Smooth muscle cell (in vitro differentiated cells): ENCODE data around the gene NRG2. TPM values are rescaled to one million over a fixed set of nuclear protein-coding genes. Genes with fewer than 3 reads are reported as not detected.

ENCODE experiments used
- DNase-seq: peaks from one replicate; lab custom pipeline; 2025; ENCODE audit not compliant: unreplicated experiment; lab: John Stamatoyannopoulos, UW
- H2AFZ ChIP-seq: fragments of 200-600 bp; sonication (generic); 2 replicates; pipeline ENCODE4 v1.6.0; 2016; ENCODE audit warnings: antibody characterized with exemption, low read depth, mild to moderate bottlenecking
- H3F3A ChIP-seq: fragments of 200-600 bp; sonication (generic); 2 replicates; pipeline ENCODE4 v1.6.0; 2017; ENCODE audit warnings: antibody characterized with exemption, low read depth
- H3K27ac ChIP-seq: fragments of 200-600 bp; sonication (generic); 2 replicates; pipeline ENCODE4 v1.5.1; 2016; ENCODE audit warnings: low read depth, mild to moderate bottlenecking
- H3K27me3 ChIP-seq: fragments of 200-600 bp; sonication (generic); 2 replicates; pipeline ENCODE4 v1.6.1; 2016; ENCODE audit warnings: low read depth, mild to moderate bottlenecking
- H3K36me3 ChIP-seq: fragments of 200-600 bp; sonication (generic); 2 replicates; pipeline ENCODE4 v1.5.1; 2016; ENCODE audit warnings: low read depth
- H3K4me1 ChIP-seq: fragments of 200-600 bp; sonication (generic); 2 replicates; pipeline ENCODE4 v1.5.1; 2016; ENCODE audit warnings: low read depth
- H3K4me2 ChIP-seq: fragments of 200-600 bp; sonication (generic); 2 replicates; pipeline ENCODE4 v1.6.0; 2016; ENCODE audit warnings: mild to moderate bottlenecking
- H3K4me3 ChIP-seq: fragments of 200-600 bp; sonication (generic); 2 replicates; pipeline ENCODE4 v1.5.1; 2016; ENCODE audit warnings: mild to moderate bottlenecking
- H3K79me2 ChIP-seq: fragments of 200-600 bp; sonication (generic); 2 replicates; pipeline ENCODE4 v1.6.0; 2016; ENCODE audit warnings: low read depth, mild to moderate bottlenecking
- H3K9ac ChIP-seq: fragments of 200-600 bp; sonication (generic); 2 replicates; pipeline ENCODE4 v1.6.0; 2016; ENCODE audit warnings: low read depth
- H3K9me3 ChIP-seq: fragments of 200-600 bp; sonication (generic); replicated peaks from 2 replicates; pipeline ENCODE4 v1.5.1; 2016; ENCODE audit warnings: low read depth
- H4K20me1 ChIP-seq: fragments of 200-600 bp; sonication (generic); 2 replicates; pipeline ENCODE4 v1.6.0; 2016; ENCODE audit warnings: low read depth
- WGBS: methylation state at CpG from one replicate; pipeline ENCODE4 v1.1.7; 2016; ENCODE audit warnings: low lambda C conversion rate; 5-methylcytosine and 5-hydroxymethylcytosine counted together
- polyA plus RNA-seq: library from polyadenylated mRNA; unstranded; fragments of >200 nt; fragmentation: Nextera tagmentation; extraction: Ambion mirVana; gene quantifications from 2 replicates; pipeline ENCODE4 v1.2.1, GENCODE V29; 2016
- total RNA-seq: library from RNA; depleted of rRNA; stranded (reverse); fragments of >200 nt; gene quantifications from 2 replicates; pipeline ENCODE4 v1.2.3, GENCODE V29; 2014
- TF ChIP-seq, protein P1 (sequence below): fragments of 200-600 bp; sonication (generic); IDR thresholded peaks from 2 replicates; pipeline ENCODE4 v1.5.1; 2017; ENCODE audit warnings: borderline replicate concordance, mild to moderate bottlenecking, antibody characterized with exemption; ENCODE audit not compliant: insufficient read depth, poor library complexity, severe bottlenecking

NRG2 gene
- total and polyA plus RNA-seq, 2 experiments from 2014 or later = 0.09 to 0.25 TPM

GRCh38 chr5:139946006-139946405, 97.1 kb downstream of the NRG2 start:
- H3K9me3 ChIP-seq = no peaks in the 10 kb centered on the region
- H3F3A ChIP-seq = no peaks in the 10 kb centered on the region
- H2AFZ ChIP-seq = no peak overlapping the region
- H3K79me2 ChIP-seq = no peaks in the 10 kb centered on the region
- peaks cover 51% of the 10 kb centered on the region for H3K27me3 ChIP-seq
- no peaks in the 10 kb centered on the region for H3K36me3 ChIP-seq
- no peaks in the 10 kb centered on the region for H4K20me1 ChIP-seq
- H3K4me3 ChIP-seq = no peak overlapping the region
- H3K9ac ChIP-seq = no peak overlapping the region
- TF ChIP-seq, protein P1, sequence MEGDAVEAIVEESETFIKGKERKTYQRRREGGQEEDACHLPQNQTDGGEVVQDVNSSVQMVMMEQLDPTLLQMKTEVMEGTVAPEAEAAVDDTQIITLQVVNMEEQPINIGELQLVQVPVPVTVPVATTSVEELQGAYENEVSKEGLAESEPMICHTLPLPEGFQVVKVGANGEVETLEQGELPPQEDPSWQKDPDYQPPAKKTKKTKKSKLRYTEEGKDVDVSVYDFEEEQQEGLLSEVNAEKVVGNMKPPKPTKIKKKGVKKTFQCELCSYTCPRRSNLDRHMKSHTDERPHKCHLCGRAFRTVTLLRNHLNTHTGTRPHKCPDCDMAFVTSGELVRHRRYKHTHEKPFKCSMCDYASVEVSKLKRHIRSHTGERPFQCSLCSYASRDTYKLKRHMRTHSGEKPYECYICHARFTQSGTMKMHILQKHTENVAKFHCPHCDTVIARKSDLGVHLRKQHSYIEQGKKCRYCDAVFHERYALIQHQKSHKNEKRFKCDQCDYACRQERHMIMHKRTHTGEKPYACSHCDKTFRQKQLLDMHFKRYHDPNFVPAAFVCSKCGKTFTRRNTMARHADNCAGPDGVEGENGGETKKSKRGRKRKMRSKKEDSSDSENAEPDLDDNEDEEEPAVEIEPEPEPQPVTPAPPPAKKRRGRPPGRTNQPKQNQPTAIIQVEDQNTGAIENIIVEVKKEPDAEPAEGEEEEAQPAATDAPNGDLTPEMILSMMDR = no peak
- H3K4me2 ChIP-seq = no peak overlapping the region
- DNase-seq = no peak
- 87% methylated on average over 3 of the region's 3 CpGs for WGBS
- H3K27ac ChIP-seq = no peak overlapping the region
- peaks cover 5% of the 10 kb centered on the region for H3K4me1 ChIP-seq

GRCh38 chr5:139942243-139942642, 100.9 kb downstream of the NRG2 start:
- Histone ChIP-seq H3K4me1 (no peaks in the 10 kb centered on the region), H4K20me1 (no peaks in the 10 kb centered on the region), H3K4me2 (no peak overlapping the region), H3K36me3 (no peaks in the 10 kb centered on the region), H2AFZ (no peak overlapping the region), H3K9me3 (no peaks in the 10 kb centered on the region), H3K9ac (no peak overlapping the region), H3K4me3 (no peak overlapping the region), H3K79me2 (no peaks in the 10 kb centered on the region), H3K27me3 (peaks cover 63% of the 10 kb centered on the region), H3K27ac (no peak overlapping the region), H3F3A (no peaks in the 10 kb centered on the region)
- TF ChIP-seq, protein P1 = no peak
- DNase-seq = no peak
- 83% methylated on average over 1 of the region's 1 CpG for WGBS

DNA sequence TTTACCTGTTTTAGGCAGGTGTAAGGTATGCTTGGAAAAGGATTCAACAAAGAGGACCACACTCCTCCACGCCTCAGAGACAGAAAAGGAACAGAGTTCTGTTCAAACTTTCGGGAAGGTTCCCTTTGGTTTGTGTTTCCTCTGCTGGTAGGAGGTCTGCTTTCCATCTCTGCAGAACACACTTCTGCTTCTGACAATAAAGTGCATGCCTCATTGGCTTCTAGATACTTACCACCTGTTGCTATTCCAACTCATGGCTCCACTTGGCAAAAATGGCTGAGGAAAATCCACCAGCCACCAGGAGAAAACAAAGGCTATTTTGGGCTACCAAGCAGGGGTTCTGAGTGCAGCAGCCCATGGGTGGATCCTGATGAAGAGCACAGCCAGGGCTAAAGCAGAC, 112.7 kb downstream of the NRG2 start:
- H2AFZ ChIP-seq = no peak overlapping the region
- TF ChIP-seq, protein P1 = no peak
- peaks cover 52% of the 10 kb centered on the region for H3K27me3 ChIP-seq
- H3K79me2 ChIP-seq = no peaks in the 10 kb centered on the region
- no peaks in the 10 kb centered on the region for H3F3A ChIP-seq
- no peaks in the 10 kb centered on the region for H4K20me1 ChIP-seq
- no peaks in the 10 kb centered on the region for H3K4me1 ChIP-seq
- no peaks in the 10 kb centered on the region for H3K36me3 ChIP-seq
- no peak overlapping the region for H3K4me3 ChIP-seq
- H3K4me2 ChIP-seq = no peak overlapping the region
- H3K27ac ChIP-seq = no peak overlapping the region
- H3K9ac ChIP-seq = no peak overlapping the region
- 91% methylated on average over 2 of the region's 2 CpGs for WGBS
- DNase-seq = no peak
- H3K9me3 ChIP-seq = no peaks in the 10 kb centered on the region

GRCh38 chr5:139926797-139927503, 116.1 kb downstream of the NRG2 start:
- Histone ChIP-seq H2AFZ (no peak overlapping the region), H3K27ac (no peak overlapping the region), H4K20me1 (no peaks in the 10 kb centered on the region), H3K4me3 (no peak overlapping the region), H3K4me1 (no peaks in the 10 kb centered on the region), H3K4me2 (no peak overlapping the region), H3F3A (no peaks in the 10 kb centered on the region), H3K9ac (no peak overlapping the region), H3K27me3 (peaks cover 65% of the 10 kb centered on the region), H3K9me3 (no peaks in the 10 kb centered on the region), H3K36me3 (no peaks in the 10 kb centered on the region), H3K79me2 (no peaks in the 10 kb centered on the region)
- WGBS = 77% methylated on average over 3 of the region's 3 CpGs
- no peak for DNase-seq
- TF ChIP-seq, protein P1 = no peak
